Measurements from ENCODE around the gene GSPT1.

The GSPT1 gene

DNA sequence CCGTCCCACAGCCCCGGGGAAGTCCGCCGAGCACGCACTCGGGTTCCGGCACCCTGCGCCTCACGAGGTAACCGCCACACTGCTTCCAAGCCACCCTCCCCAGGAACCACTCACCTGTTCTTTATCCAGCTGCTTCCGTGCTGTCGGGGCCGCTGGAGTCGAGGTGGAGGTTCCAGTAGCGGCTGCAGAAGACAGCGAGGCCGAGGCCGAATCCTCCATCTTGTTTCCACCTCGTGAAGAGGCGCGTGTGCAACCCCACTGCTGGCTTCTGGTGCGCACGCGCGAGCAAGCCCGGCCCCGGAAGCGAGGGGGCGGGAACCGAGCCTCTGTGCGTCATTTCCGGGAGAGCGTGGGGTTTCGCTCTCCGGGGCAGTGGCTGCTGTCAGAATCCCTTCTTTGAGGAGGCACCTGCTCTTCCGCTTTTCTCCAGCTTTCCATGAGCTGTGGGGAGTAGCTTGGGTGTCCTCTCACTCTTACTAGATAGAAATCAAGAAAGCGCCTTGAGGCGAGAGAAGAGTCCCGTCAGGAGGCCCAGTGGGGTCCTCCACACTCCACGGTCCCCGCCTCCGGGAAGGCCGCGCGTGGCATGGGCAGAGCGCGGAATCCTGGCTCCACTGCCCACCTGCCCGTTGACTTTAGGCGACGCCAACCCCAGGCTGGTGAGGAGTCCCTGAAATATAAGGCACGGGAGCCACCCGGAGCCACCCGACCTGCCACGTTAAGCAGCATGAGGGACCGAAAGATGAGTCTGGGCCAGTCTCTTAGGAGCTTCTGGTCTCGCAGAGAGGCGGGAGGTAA, 64.3 kb downstream of the GSPT1 start, which contains the start of gene RSL1D1:
Gene RSL1D1 (minus strand): TSS at position 249 of the 798 bp plus-strand sequence. CDS start 30 bp downstream, at position 219.
- H3K36me3 ChIP-seq (ENCODE audit: control insufficient read depth, insufficient read depth, low read length), result peaks cover 37% of the 10 kb centered on the region
- peak within 1 kb of the TSS; percentile 80 for H3K27ac ChIP-seq (ENCODE audit: low read depth, low read length)
- peak within 1 kb of the TSS; percentile 95 for H3K9ac ChIP-seq (ENCODE audit: low read depth, low read length)
- peaks cover 4% of the 10 kb centered on the region; the same call in 1 of the 2 replicates for H3K4me1 ChIP-seq (ENCODE audit: control insufficient read depth, insufficient read depth, low read length)
- no peaks in the 10 kb centered on the region for H3K27me3 ChIP-seq (ENCODE audit: control insufficient read depth, insufficient read depth, low read length)
- H3K4me3 ChIP-seq (ENCODE audit: low read depth, low read length), result peak within 1 kb of the TSS; percentile 99
- no peaks in the 10 kb centered on the region for H3K9me3 ChIP-seq (ENCODE audit: control insufficient read depth, insufficient read depth, low read length)

GRCh38 chr16:11848842-11849241, 66.9 kb downstream of the GSPT1 start:
- peaks cover 4% of the 10 kb centered on the region; the same call in 1 of the 2 replicates for H3K4me1 ChIP-seq (ENCODE audit: control insufficient read depth, insufficient read depth, low read length)
- H3K4me3 ChIP-seq (ENCODE audit: low read depth, low read length), result no peak overlapping the region
- H3K27me3 ChIP-seq (ENCODE audit: control insufficient read depth, insufficient read depth, low read length), result no peaks in the 10 kb centered on the region
- no peak overlapping the region for H3K27ac ChIP-seq (ENCODE audit: low read depth, low read length)
- H3K9ac ChIP-seq (ENCODE audit: low read depth, low read length), result no peak overlapping the region
- H3K9me3 ChIP-seq (ENCODE audit: control insufficient read depth, insufficient read depth, low read length), result no peaks in the 10 kb centered on the region
- H3K36me3 ChIP-seq (ENCODE audit: control insufficient read depth, insufficient read depth, low read length), result peaks cover 63% of the 10 kb centered on the region

GRCh38 chr16:11844499-11844898, 71.3 kb downstream of the GSPT1 start:
- Histone ChIP-seq H3K27me3 (ENCODE audit: control insufficient read depth, insufficient read depth, low read length) (no peaks in the 10 kb centered on the region), H3K27ac (ENCODE audit: low read depth, low read length) (no peak overlapping the region), H3K36me3 (ENCODE audit: control insufficient read depth, insufficient read depth, low read length) (peaks cover 96% of the 10 kb centered on the region), H3K4me1 (ENCODE audit: control insufficient read depth, insufficient read depth, low read length) (no peaks in the 10 kb centered on the region), H3K9ac (ENCODE audit: low read depth, low read length) (no peak overlapping the region), H3K9me3 (ENCODE audit: control insufficient read depth, insufficient read depth, low read length) (no peaks in the 10 kb centered on the region), H3K4me3 (ENCODE audit: low read depth, low read length) (no peak overlapping the region)

DNA sequence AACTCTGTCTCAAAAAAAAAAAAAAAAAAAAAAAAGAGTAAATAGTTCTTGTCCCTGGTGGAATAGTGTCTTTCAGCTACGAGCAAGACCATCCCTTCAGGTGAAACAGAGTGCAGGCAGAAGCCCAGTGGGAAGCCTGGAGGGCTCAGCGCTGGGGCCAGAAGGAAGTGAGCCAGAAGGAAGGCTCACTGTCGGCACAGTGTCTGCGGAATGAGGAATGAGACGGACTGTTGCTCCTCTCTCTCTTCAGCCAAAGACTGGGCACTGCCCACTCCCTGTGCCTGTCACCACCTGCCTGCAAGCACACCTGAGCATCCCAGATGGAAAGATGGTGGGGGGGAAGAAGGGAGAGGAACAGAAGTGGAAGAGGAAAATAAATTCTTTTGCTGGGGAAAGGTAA, 71.9 kb downstream of the GSPT1 start:
- Histone ChIP-seq H3K4me1 (ENCODE audit: control insufficient read depth, insufficient read depth, low read length) (no peaks in the 10 kb centered on the region), H3K9ac (ENCODE audit: low read depth, low read length) (no peak overlapping the region), H3K36me3 (ENCODE audit: control insufficient read depth, insufficient read depth, low read length) (peaks cover 96% of the 10 kb centered on the region), H3K27me3 (ENCODE audit: control insufficient read depth, insufficient read depth, low read length) (no peaks in the 10 kb centered on the region), H3K4me3 (ENCODE audit: low read depth, low read length) (no peak overlapping the region), H3K9me3 (ENCODE audit: control insufficient read depth, insufficient read depth, low read length) (no peaks in the 10 kb centered on the region), H3K27ac (ENCODE audit: low read depth, low read length) (no peak overlapping the region)

GRCh38 chr16:11843206-11843605, 72.5 kb downstream of the GSPT1 start:
- H3K4me1 ChIP-seq (ENCODE audit: control insufficient read depth, insufficient read depth, low read length), result no peaks in the 10 kb centered on the region
- H3K36me3 ChIP-seq (ENCODE audit: control insufficient read depth, insufficient read depth, low read length), result peaks cover 96% of the 10 kb centered on the region
- no peaks in the 10 kb centered on the region for H3K27me3 ChIP-seq (ENCODE audit: control insufficient read depth, insufficient read depth, low read length)
- H3K4me3 ChIP-seq (ENCODE audit: low read depth, low read length), result no peak overlapping the region
- no peak overlapping the region for H3K27ac ChIP-seq (ENCODE audit: low read depth, low read length)
- H3K9me3 ChIP-seq (ENCODE audit: control insufficient read depth, insufficient read depth, low read length), result no peaks in the 10 kb centered on the region
- H3K9ac ChIP-seq (ENCODE audit: low read depth, low read length), result no peak overlapping the region

DNA sequence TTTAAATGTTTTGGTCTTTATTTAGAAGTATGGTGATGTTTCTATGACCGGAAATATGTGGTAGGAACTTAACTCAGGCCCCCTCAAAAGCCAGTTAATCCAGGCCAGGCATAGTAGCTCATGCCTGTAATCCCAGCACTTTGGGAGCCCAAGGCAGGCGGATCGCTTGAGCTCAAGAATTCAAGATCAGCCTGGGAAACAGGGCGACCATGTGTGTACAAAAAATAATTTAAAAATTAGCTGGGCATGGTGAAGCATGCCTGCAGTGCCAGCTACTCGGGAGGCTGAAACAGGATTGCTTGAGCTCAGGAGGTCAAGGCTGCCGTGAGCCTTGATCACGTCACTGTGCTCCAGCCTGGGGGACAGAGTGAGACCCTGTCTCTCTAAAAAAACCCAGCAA, 74.7 kb downstream of the GSPT1 start:
- no peaks in the 10 kb centered on the region for H3K9me3 ChIP-seq (ENCODE audit: control insufficient read depth, insufficient read depth, low read length)
- H3K27ac ChIP-seq (ENCODE audit: low read depth, low read length), result no peak overlapping the region
- H3K36me3 ChIP-seq (ENCODE audit: control insufficient read depth, insufficient read depth, low read length), result peaks cover 97% of the 10 kb centered on the region
- H3K9ac ChIP-seq (ENCODE audit: low read depth, low read length), result no peak overlapping the region
- H3K27me3 ChIP-seq (ENCODE audit: control insufficient read depth, insufficient read depth, low read length), result no peaks in the 10 kb centered on the region
- peaks cover 10% of the 10 kb centered on the region for H3K4me1 ChIP-seq (ENCODE audit: control insufficient read depth, insufficient read depth, low read length)
- H3K4me3 ChIP-seq (ENCODE audit: low read depth, low read length), result no peak overlapping the region

- Histone ChIP-seq H3K27me3 (ENCODE audit: control insufficient read depth, insufficient read depth, low read length) (no peaks in the 10 kb centered on the region), H3K4me3 (ENCODE audit: low read depth, low read length) (no peak overlapping the region), H3K27ac (ENCODE audit: low read depth, low read length) (peak overlapping the region; percentile 81), H3K36me3 (ENCODE audit: control insufficient read depth, insufficient read depth, low read length) (peaks cover 59% of the 10 kb centered on the region), H3K9me3 (ENCODE audit: control insufficient read depth, insufficient read depth, low read length) (no peaks in the 10 kb centered on the region), H3K4me1 (ENCODE audit: control insufficient read depth, insufficient read depth, low read length) (peaks cover 11% of the 10 kb centered on the region), H3K9ac (ENCODE audit: low read depth, low read length) (no peak overlapping the region)
Measured at GRCh38 chr16:11836650-11837244, 79.0 kb downstream of the GSPT1 start.

DNA sequence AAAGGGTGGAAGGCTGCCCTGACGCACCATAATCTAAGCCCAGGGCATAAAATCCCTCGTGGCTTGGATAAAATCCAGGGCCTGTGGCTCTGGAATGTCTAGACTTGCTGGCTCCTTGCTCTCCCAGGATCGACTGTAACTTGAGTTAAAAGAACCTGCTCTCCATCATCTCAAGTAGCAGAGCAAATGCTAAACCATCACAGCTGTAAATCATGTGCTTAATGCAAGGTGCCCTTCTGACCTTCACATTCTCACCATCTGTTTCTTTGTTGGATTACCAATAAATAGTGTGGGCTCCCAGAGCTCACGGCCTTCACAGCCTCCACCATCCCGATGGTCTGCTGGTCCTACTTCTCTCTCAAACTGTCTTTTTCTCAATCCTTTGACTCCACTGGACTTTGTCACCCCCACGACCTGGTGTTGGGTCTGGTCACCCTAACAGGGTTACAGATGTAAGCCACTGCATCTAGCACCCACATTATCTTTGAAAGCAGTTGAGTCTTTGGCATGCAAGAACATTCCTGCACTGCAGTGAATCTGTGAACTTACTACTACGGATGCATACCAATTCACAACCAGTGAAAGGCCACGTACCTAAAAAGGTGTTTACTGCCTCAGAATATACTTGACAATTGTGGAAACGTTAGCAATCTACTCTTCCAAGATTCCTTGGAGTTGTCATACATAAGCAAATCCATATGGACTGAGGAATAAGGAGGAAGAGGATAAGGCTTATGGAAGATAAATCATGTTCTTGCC, 79.7 kb downstream of the GSPT1 start:
- Histone ChIP-seq H3K36me3 (ENCODE audit: control insufficient read depth, insufficient read depth, low read length) (peaks cover 52% of the 10 kb centered on the region), H3K9ac (ENCODE audit: low read depth, low read length) (no peak overlapping the region), H3K4me1 (ENCODE audit: control insufficient read depth, insufficient read depth, low read length) (peaks cover 11% of the 10 kb centered on the region), H3K4me3 (ENCODE audit: low read depth, low read length) (no peak overlapping the region), H3K27me3 (ENCODE audit: control insufficient read depth, insufficient read depth, low read length) (no peaks in the 10 kb centered on the region), H3K9me3 (ENCODE audit: control insufficient read depth, insufficient read depth, low read length) (no peaks in the 10 kb centered on the region), H3K27ac (ENCODE audit: low read depth, low read length) (peak overlapping the region; percentile 81)

DNA sequence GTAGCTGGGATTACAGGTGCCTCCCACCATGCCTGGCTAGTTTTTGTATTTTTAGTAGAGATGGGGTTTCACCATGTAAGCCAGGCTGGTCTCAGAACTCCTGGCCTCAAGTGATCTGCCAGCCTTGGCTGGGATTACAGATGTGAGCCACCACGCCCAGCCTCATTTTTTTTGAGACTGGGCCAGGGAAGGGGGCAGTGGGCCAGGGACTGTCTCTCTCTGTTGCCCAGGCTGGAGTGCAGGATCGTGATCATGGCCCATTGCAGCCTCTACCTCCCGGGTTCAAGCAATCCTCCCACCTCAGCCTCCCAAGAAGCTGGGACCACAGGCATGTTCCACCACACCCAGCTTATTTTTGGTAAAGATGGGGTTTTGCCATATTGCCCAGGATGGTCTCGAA, 80.4 kb downstream of the GSPT1 start:
- Histone ChIP-seq H3K9ac (ENCODE audit: low read depth, low read length) (no peak overlapping the region), H3K4me1 (ENCODE audit: control insufficient read depth, insufficient read depth, low read length) (peaks cover 11% of the 10 kb centered on the region), H3K9me3 (ENCODE audit: control insufficient read depth, insufficient read depth, low read length) (no peaks in the 10 kb centered on the region), H3K27ac (ENCODE audit: low read depth, low read length) (peak overlapping the region; percentile 81), H3K36me3 (ENCODE audit: control insufficient read depth, insufficient read depth, low read length) (peaks cover 45% of the 10 kb centered on the region), H3K27me3 (ENCODE audit: control insufficient read depth, insufficient read depth, low read length) (no peaks in the 10 kb centered on the region), H3K4me3 (ENCODE audit: low read depth, low read length) (no peak overlapping the region)

- H3K4me1 ChIP-seq (ENCODE audit: control insufficient read depth, insufficient read depth, low read length), result peaks cover 11% of the 10 kb centered on the region
- no peak overlapping the region for H3K9ac ChIP-seq (ENCODE audit: low read depth, low read length)
- no peak overlapping the region for H3K27ac ChIP-seq (ENCODE audit: low read depth, low read length)
- peaks cover 33% of the 10 kb centered on the region for H3K36me3 ChIP-seq (ENCODE audit: control insufficient read depth, insufficient read depth, low read length)
- H3K4me3 ChIP-seq (ENCODE audit: low read depth, low read length), result no peak overlapping the region
- H3K27me3 ChIP-seq (ENCODE audit: control insufficient read depth, insufficient read depth, low read length), result no peaks in the 10 kb centered on the region
- H3K9me3 ChIP-seq (ENCODE audit: control insufficient read depth, insufficient read depth, low read length), result no peaks in the 10 kb centered on the region
Measured at GRCh38 chr16:11833951-11834695, 81.6 kb downstream of the GSPT1 start.

All from HUES48 (cell line).